T-helper 2 cell treated with Interferon-gamma antibody and Interleukin-4, amounts not matched to agents 100 ng/mL and 5 ng/mL, for 36 hours (primary cell): ENCODE data around the gene SH3RF2. TPM values are rescaled to one million over a fixed set of nuclear protein-coding genes. Genes with fewer than 3 reads are reported as not detected.
"Not testable (repeated sequence)": the region's sequence is repeated elsewhere in the genome, so short reads cannot be mapped to it uniquely, and the experiment has no call there.

Experiments used
- intact Hi-C: fragments of 100-400 bp; cut with micrococcal nuclease; formaldehyde crosslinking; loops from one replicate; pipeline ENCODE4 v1.15.1; 2023
- total RNA-seq: library from RNA; stranded (reverse); gene quantifications from 2 replicates; pipeline ENCODE4 v1.2.3, GENCODE V29; 2022

Gene SH3RF2, protein sequence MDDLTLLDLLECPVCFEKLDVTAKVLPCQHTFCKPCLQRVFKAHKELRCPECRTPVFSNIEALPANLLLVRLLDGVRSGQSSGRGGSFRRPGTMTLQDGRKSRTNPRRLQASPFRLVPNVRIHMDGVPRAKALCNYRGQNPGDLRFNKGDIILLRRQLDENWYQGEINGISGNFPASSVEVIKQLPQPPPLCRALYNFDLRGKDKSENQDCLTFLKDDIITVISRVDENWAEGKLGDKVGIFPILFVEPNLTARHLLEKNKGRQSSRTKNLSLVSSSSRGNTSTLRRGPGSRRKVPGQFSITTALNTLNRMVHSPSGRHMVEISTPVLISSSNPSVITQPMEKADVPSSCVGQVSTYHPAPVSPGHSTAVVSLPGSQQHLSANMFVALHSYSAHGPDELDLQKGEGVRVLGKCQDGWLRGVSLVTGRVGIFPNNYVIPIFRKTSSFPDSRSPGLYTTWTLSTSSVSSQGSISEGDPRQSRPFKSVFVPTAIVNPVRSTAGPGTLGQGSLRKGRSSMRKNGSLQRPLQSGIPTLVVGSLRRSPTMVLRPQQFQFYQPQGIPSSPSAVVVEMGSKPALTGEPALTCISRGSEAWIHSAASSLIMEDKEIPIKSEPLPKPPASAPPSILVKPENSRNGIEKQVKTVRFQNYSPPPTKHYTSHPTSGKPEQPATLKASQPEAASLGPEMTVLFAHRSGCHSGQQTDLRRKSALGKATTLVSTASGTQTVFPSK
- total RNA-seq, result 0.14 and 0.45 TPM in 2 replicates

- intact Hi-C loops, result loop anchor here (1.0 to 5.0 kb wide), 2 partner anchors 10 to 246 kb away; partner anchors contain the start of gene LARS1
These were observed at the start of gene SH3RF2 for GRCh38 chr5:145936401-145937131. TSS of gene SH3RF2 (plus strand) at chr5:145936578. CDS start at chr5:145937929, 1,351 bp downstream.

GRCh38 chr5:145887217-145887616 is 49.2 kb upstream of the SH3RF2 start:
- intact Hi-C loops, result no loop called here

GRCh38 chr5:145887976-145888574 is 48.3 kb upstream of the SH3RF2 start:
- intact Hi-C loops, result no loop called here

DNA sequence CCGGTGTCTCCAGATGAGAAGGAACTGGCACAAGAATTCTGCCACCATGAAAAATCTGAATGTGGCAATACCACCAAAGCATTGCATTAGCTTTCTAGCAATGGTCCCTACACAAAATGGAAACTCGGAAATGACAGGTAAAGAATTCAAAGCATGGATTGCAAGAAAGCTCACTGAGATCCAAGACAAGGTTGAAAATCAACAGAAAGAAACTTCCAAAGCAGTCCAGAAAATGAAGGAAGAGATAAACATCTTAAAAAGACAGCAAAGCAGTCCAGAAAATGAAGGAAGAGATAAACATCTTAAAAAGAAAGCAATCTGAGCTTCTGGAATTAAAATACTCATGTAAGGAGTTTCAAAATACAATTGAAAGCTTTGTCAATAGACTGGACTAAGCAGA is 46.8 kb upstream of the SH3RF2 start:
- intact Hi-C loops, result no loop called here

GRCh38 chr5:145891378-145891777 is 45.0 kb upstream of the SH3RF2 start:
- intact Hi-C loops, result not testable (repeated sequence)

- intact Hi-C loops, result no loop called here
These were observed 38.2 kb upstream of the SH3RF2 start for GRCh38 chr5:145898171-145898570.

- intact Hi-C loops, result no loop called here
These were observed 34.0 kb upstream of the SH3RF2 start for GRCh38 chr5:145902421-145902820.

- intact Hi-C loops, result no loop called here
These were observed 33.3 kb upstream of the SH3RF2 start for GRCh38 chr5:145903113-145903512.

DNA sequence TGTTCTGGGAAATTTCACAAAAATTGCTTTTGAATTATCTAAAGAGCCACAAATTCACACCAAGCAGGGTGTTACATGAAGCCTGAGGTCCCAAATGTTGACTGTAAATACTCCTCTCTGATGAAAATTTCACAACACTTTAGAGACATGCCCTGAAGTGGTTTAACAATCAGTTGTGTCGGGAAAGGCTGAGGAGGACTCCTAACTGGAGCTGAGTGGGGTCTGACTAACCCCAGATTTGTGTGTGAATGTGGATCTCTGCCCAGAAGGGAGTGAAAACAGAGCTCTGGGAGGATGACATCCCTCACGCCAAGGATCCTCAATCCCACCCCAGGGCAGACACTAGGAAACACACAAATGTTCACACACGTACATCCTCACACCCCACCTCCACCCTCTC is 32.5 kb upstream of the SH3RF2 start:
- intact Hi-C loops, result no loop called here

- intact Hi-C loops, result no loop called here
These were observed 31.6 kb upstream of the SH3RF2 start for GRCh38 chr5:145904743-145905142.

GRCh38 chr5:145906401-145906800 is 30.0 kb upstream of the SH3RF2 start:
- intact Hi-C loops, result no loop called here

GRCh38 chr5:145908206-145908960 is 28.0 kb upstream of the SH3RF2 start:
- intact Hi-C loops, result no loop called here

GRCh38 chr5:145911164-145911563 is 25.2 kb upstream of the SH3RF2 start:
- intact Hi-C loops, result no loop called here

DNA sequence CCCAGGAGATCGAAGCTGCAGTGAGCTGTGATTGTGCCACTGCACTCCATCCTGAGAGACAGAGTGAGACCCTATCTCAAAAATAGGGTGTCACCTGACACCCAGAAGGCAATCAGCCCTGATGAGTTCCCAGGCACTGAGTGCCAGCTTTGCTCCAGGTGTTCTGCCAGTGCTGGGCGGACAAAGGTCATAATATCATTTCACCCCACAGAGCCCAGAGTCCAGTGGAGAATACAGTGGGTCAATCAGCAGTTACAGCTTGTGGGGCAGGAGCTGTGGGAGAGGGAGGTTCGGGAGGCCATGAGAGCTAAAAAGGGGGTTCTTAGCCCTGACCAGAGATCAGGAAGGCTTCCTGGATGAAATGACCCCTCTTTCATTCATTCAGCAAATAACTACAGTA is 24.4 kb upstream of the SH3RF2 start:
- intact Hi-C loops, result no loop called here

- intact Hi-C loops, result no loop called here
These were observed 23.8 kb upstream of the SH3RF2 start for GRCh38 chr5:145912594-145912993.

GRCh38 chr5:145913701-145914100 is 22.7 kb upstream of the SH3RF2 start:
- intact Hi-C loops, result no loop called here

GRCh38 chr5:145915970-145916638 is 20.3 kb upstream of the SH3RF2 start:
- intact Hi-C loops, result no loop called here

- intact Hi-C loops, result no loop called here
These were observed 19.1 kb upstream of the SH3RF2 start for GRCh38 chr5:145917288-145917687.

GRCh38 chr5:145918397-145918796 is 18.0 kb upstream of the SH3RF2 start:
- intact Hi-C loops, result no loop called here

GRCh38 chr5:145919413-145919812 is 17.0 kb upstream of the SH3RF2 start:
- intact Hi-C loops, result no loop called here
